CD4-positive, alpha-beta T cell treated with Interleukin-17A for 1 hour (primary cell): ENCODE data around the gene KRT9.

Source experiments
- DNase-seq: peaks from one replicate; pipeline ENCODE4 v3.0.0-alpha.2; 2020

Gene KRT9

DNA sequence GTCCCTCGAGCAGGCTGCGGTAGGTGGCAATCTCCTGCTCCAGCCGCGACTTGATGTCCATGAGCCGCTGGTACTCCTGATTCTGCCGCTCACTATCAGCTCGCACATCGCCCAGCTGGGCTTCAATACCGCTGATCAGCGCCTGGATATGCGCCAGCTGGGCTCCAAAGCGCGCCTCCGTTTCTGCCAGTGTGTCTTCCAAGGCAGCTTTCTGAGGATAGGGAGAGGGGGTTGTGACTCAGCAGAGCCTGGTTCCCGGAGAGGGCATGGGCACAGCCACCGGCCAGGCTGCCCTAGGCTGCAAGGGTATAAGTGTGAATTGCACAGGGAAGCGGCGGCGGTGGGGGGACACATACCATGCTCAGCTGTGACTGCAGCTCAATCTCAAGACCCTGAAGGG lies 48.1 kb downstream of the KRT9 start:
- DNase-seq: no peak

DNA sequence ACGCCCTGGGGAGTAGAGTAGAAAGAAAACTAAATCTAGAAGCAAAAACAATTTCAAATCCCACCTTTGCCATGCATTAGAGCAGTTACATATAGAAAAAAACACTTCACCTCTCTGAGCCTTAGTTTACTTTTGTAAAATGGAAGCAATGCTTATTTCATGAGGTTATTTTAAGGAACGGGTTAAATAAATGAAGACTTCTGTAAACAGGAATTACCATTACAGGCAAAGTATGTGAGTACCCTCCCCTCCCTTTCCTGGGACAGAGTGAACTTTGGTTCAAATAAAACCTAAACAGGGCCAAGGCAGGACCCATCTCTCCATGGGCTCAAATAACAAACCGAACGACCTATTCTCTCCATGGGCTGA lies 48.6 kb downstream of the KRT9 start:
- DNase-seq: no peak

DNA sequence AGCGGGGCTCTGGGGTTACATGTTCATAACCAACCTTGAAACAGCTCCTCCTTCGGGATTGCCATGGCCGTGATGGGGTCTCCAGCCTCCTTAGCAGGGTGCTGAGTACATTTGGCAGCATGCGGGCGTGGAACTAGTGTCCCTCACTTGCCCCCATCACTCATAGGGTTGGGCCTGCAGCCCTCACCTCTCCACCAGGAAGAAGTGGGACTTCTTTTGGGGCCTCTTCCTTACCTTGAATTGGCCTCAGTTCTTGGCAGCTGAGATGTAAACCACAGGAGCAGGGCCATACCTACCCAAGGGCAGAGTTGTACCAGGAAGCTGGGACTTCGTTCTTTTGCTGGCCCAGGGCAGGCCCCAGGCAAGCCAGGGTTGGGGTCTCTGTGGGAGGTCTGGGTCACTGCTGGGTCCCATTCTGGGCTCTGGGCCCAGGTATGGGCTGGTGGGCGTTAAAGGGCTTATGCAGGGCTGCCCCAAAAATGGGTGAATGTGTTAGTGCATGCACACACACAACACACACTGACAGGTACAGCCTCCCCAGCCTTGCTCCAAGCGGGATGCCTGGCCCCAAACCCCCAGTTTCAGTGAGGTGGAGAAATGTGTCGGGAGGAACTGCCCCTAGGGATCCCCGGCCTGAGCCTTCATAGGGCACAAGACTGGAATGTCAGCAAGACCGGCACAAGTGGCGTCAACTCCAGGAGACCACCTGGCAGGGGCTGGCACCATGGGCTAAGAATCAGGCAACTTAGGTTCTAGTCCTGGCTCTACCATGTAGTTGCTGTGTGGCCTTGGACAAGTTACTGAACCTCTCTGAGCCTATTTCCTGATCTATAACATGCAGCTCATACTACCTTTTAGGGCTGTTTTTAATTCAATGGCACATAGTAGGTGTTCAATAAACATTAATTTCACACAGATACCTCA lies 49.3 kb downstream of the KRT9 start:
- DNase-seq: no peak

DNA sequence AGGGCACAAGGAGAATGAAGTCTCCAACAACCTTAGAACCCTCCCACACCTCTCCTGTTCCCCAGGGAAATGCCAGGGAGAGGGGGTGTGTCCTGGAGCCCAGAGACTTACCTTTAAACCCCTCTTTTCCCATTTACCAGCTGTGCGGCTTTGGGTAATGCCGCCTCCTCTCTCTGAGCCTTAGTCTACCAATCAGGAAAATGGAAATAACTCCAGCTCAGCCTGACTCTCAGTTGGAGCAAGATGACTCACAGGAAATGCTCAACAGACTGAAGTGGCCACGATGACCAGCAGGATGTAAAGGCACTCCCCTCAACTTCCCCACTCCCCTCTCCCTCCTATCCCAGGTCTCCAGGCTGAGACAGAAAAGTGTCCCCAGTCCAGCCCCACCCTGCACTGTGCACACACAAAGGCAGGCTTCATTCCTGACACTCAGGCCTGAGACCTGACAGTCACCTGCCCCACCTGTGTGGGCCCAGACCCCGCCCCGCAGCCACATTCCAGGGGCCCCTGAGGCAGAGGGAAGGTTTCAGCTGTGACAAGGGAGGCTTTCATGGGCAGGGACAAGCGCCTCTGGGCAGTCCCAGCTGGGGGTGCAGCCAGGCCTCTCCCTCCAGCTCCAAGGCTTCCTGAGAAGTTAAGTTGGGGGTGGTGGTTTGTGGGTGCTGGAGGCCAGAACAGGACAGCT lies 50.1 kb downstream of the KRT9 start:
- DNase-seq: no peak

DNA sequence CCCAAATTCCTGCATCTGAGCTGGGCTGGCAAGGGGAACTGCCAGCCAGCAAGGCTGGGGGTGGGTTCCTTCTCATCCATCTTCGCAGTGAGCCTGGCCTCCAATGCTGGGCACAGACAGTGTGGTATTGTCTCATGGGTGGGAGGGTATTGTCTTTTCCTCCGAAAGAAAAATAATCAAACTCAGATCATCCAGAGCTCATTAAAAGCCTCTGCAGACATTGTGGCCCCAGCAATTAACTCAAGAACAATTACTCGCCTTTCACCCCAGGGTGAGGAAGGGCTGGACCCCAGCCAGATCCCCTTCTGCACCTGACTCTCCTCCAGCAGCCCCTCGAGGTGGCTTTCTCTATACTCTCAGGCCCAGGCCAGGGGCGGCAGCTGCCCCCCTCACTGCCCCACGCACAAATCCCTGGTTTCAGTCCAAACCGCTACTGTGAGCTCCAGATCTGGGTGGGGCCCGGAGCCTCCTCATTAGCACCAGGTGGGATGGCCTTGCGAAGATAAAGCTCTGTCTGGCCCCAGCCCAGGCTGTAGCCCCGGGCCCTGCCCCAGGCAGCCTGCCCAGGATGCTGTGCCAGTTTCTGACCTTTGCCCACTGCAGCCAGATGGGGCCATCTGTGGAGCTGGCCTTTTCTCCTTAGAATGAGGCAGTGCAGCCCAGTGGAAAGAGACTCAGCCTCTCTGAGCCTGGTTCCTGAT lies 50.9 kb downstream of the KRT9 start:
- DNase-seq: no peak

DNA sequence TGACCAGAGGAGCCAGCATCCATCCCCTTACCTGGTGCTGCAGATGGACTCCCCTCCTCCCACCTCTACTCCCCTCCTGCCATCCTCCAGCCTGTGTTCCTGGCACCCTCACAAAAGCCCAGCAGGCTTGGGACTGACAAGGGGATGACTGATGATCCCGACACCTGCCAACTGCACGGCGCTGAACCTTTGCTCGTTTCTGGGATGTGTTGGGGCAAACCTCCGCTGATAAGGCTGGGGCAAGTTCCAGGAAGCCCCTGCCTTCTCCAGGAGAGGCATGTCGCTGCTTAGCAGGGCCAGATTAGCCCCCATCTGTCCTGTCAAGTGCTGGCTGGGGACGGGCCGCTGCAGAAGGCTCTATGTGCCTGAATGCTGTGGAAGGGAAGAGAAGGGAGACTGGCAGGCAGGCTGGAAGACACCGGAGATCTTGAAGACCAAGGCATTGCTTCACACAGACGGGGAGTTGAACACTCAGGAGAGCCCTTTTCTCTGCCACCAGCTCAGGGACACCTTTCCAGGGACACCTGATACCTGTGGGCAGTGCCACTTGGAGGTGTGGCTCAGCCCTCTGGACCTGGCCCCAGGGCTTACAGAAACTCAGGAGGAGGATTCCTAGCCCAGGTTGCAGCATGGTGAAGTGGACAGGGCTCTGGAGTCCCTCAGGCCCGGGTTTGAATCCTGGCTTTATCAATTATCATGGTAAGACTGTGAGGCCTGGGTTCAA lies 52.2 kb downstream of the KRT9 start:
- DNase-seq: no peak

DNA sequence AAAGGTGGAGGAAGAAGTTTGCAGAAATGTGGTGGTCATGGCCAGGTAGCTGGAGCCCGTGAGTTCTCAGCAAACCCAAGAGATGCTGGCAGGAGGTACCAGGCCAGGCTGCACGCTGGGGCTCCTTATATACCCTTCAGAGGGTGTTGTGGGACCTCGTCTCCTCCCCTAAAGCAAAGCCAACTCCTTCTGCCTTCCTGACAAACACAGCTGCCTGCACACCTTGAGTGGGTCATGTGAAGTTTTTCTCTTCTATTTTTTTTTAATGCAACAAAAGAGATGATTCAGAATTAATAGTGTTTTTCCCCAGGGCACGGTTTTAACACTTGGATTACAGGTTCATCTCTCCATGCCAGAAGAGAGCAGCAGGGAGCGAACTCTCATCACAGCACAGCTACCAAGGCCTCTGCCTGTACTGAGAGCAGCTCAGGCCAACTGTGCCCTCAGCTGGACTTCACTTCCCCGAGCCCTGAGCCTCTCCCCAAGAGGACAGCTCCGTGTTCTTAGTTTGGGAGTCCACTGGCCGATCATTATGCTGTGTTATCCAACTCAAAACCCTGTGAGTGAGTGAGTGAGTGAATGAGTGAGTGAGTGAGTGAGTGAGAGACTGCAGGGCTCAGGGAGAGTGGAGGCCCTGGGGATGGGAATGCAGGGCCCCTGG lies 52.9 kb downstream of the KRT9 start, which contains the start of gene KRT15:
KRT15 (minus strand) TSS at position 102 of the 661 bp plus-strand sequence; CDS start at position 39, 63 bp downstream.
- no peak for DNase-seq

DNA sequence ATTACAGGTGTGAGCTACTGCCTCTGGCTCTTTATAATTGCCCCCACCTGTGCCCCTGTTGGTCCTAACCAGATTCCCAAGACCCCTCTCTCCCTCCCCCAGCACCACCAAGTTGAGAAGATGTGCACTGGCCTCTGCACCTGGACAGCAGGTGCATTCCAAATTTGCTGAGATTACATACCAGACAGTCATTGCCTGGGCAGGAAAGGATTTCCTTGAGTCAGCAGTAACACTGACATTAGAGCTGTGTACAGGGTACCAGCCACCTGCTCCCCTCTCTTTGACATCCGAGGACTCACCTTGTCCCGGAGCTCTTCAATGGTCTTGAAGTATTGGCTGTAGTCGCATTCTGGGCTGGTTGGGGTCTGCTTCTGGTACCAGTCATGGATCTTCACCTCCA lies 53.8 kb downstream of the KRT9 start:
- no peak for DNase-seq

DNA sequence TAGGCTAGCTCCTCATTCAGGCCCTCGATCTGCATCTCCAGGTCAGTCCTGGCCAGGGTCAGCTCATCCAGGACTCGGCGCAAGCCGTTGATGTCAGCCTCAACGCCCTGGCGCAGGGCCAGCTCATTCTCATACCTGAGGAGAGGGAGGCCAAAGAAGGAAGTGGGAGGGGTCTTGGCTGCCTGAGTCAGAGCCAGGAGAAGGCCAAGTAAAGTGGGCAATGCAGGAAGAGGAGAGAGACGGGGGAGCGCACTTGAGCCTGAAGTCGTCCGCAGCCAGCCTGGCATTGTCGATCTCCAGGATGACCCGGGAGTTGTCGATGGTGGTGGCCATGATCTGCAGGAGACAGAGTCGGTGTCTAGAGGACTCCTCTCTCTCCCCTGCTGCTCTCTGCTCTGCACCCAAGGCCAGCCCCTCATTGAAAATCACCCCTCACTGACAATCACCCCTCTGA lies 55.0 kb downstream of the KRT9 start:
- DNase-seq: no peak

DNA sequence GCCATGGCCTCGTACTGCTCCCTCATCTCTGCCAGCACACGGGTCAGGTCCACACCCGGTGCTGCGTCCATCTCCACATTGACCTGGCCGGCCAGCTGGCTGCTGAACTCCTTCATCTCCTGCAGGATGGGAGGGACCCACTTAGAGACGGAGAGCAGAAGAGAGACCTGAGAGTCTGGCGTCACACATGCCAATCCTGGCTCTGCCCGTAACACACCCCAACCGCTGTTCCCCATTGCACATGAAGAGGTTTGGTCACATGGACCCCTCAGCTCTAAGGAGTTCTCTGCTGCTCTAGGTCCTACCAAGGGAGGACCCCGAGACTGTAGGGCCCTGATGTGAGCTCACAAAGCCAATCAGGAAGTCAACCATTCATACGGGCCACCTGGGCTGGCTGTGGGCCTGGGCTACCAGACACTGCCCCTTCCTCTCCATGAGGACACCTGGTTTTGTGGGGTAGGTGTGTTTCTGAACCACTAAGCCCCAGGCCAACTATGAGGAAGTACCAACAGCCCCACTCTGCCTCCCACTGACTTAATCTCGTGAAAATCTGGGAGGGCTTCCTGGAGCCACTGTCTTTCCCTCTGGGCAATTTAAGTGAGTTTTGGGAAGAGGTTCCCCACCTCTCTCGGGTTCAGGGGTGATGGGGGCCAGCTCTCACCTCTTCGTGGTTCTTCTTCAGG lies 55.6 kb downstream of the KRT9 start:
- DNase-seq: no peak
